Fibroblast of skin of left biceps (primary cell): ENCODE measurements around the gene PRAF2.

Source experiments
- DNase-seq, 2 experiments: peaks; one replicate each; pipeline ENCODE4 v3.0.0-alpha.2; 2013; ENCODE audit warnings: low read depth in 2 of 2

The PRAF2 gene

DNA sequence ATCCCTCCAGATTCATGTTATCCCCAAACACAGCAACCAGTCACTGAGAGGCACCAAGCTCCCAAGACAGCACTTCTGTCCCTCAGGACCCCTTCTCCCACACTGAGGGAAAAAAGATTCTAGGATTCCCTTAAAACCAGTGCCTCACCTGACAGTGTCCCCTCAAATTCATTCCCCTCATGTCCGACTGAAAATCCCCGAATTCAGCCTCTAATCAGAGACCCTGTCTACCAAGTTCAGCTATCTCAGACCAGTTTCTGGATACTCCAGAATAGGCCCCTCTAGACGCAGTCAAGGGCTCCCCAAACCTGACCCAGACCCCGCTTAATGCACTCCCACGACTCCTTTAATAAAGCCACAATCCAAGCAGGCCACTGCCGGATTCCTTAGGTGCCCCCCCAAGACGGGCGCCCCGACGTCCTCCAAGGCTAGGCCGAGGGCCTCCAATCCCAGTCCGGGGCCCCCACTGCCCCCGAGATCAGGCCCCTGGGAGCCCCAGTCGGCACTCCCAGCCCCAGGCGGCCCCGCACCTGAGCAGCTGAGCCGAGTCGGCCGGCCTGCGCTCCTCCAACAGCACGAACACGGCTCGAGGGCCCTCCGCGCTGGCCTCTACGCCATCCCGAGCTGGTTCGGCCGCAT lies 31.1 kb downstream of the PRAF2 start:
- DNase-seq: no peak

- DNase-seq: peak in 1 of 2 experiments; percentile 40
Measured at GRCh38 chrX:49041744-49042580, 31.8 kb downstream of the PRAF2 start.

DNA sequence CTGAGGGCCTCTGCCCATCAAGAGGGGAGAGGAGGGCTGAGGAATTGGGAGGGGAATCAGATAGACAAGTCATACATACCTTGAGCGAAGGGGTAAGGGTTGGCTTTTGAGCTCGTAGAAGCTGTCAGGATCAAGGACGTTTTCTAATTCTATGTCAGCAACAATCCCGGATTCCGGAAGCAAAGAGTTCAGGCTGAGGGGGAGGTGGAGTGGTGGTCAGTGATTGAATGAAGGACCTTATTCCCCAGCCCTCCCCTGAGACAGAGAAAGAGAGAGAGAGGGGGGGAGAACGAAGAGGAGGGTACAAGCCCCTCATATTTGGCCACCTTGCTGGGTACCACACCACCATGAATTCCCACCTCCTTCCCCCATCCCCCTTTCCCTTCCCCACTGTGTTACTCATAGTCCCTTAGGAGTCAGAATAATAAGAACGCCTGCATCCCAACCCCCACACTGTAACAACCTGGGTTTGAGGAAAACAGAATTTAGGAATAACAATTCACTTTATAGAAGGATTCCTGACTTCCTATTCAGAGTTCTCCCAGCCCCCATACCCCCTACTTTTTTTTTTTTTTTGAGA lies 33.3 kb downstream of the PRAF2 start:
- no peak for DNase-seq

GRCh38 chrX:49039598-49040375 lies 34.0 kb downstream of the PRAF2 start:
- DNase-seq: peak; percentile 87

- DNase-seq: no peak
Measured at GRCh38 chrX:49037883-49038475, 35.8 kb downstream of the PRAF2 start.

- DNase-seq: no peak
Measured at GRCh38 chrX:49030283-49030682, 43.5 kb downstream of the PRAF2 start.

DNA sequence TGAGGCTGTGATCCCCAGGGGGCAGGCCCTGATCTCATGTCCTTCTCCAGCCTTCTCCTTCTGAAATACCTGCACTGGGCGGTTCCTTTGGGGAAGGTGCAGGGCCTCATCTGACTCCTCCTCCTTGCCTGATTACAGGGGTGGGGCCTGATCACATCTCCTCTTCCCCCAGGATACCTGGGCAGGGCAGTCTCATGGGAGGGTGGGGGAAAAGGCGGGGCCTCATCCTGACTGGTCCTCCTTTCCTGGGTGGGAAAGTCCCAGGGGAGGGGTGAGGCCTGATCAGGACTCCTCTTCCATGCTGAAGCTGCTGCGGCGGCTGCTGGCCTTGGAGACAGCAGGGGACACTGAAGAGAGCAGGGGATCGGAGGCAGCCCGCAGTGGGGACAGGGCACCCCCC lies 43.9 kb downstream of the PRAF2 start:
- no peak for DNase-seq
